Body of pancreas (tissue), 4 donors: ENCODE results near the gene DPT. TPM values are rescaled to one million over a fixed set of nuclear protein-coding genes. Genes with fewer than 3 reads are reported as not detected.
A peak's percentile ranks its signal among the peaks of the same experiment; 100 is the strongest.

Experiments
- ATAC-seq: fragments of 150-250 bp; one replicate; pipeline ENCODE4 v1.9.1; 2016
- DNase-seq, 4 donors: peaks; one replicate each; pipeline ENCODE4 v3.0.0-alpha.2; 2019
- H3K27ac ChIP-seq, 4 donors: fragments of 200-600 bp; sonication (generic); 1 replicate in 3 of 4; 2 replicates in 1 of 4; pipeline versions ENCODE4 v1.5.1 to v1.6.1; 2016 to 2019; ENCODE audit warnings: mild to moderate bottlenecking in 1 of 4, mixed read lengths in 1 of 4, moderate library complexity in 1 of 4
- H3K27me3 ChIP-seq, 2 donors: fragments of 200-600 bp; sonication (generic); one replicate each; pipeline ENCODE4 v1.6.0; 2016; ENCODE audit warnings: mild to moderate bottlenecking in 1 of 2
- H3K36me3 ChIP-seq, 2 donors: fragments of 200-600 bp; sonication (generic); replicated peaks in 1 of 2; 2 replicates each; pipeline ENCODE4 v1.5.1; 2016; ENCODE audit warnings: low read depth in 2 of 2; ENCODE audit not compliant: insufficient read depth in 1 of 2
- H3K4me1 ChIP-seq: fragments of 200-600 bp; sonication (generic); one replicate; pipeline ENCODE4 v1.6.0; 2016
- H3K4me3 ChIP-seq, 2 donors: fragments of 200-600 bp; sonication (generic); 1 replicate in 1 of 2; 2 replicates in 1 of 2; pipeline ENCODE4 v1.5.1; 2016 to 2019
- H3K9me3 ChIP-seq, 3 donors: fragments of 200-600 bp; sonication (generic); 1 replicate in 2 of 3; 2 replicates in 1 of 3; pipeline ENCODE4 v1.5.1; 2016
- CTCF ChIP-seq, 7 experiments: fragments of 450-650 bp in 4 of 7; fragments of 200-600 bp in 3 of 7; sonication (generic) in 3 of 7; IDR thresholded peaks; one replicate each; pipeline ENCODE4 v1.5.1; 2016 to 2019; ENCODE audit warnings: antibody characterized with exemption in 7 of 7
- POLR2A ChIP-seq, 3 donors: fragments of 450-650 bp; IDR thresholded peaks; one replicate each; pipeline ENCODE4 v1.6.1; 2016; ENCODE audit warnings: antibody characterized with exemption in 3 of 3, mild to moderate bottlenecking in 2 of 3
- WGBS, 2 donors: methylation state at CpG; one replicate each; pipeline ENCODE4 v1.1.5; 2017; 5-methylcytosine and 5-hydroxymethylcytosine counted together
- intact Hi-C: fragments of 100-400 bp; cut with DNase I; formaldehyde crosslinking; loops from one replicate; pipeline ENCODE4 v1.15.1; 2023
- total RNA-seq, 2 donors: library from RNA; depleted of rRNA; stranded (reverse); fragments of >200 nt; gene quantifications; one replicate each; pipeline ENCODE4 v1.1.0, GENCODE V29; 2016

DPT gene
- total RNA-seq, result 10 to 100 TPM; 25.4 to 57.1 TPM

- 73% methylated on average over 14 of the region's 14 CpGs for WGBS, 2 donors
- intact Hi-C loops, result no loop called here
Measured at GRCh38 chr1:168728473-168729404, at the start of gene DPT. DPT (minus strand) TSS chr1:168729206; CDS start chr1:168729174, 32 bp downstream.

GRCh38 chr1:168775366-168775765, 46.4 kb upstream of the DPT start:
- ATAC-seq, result no peak
- intact Hi-C loops, result no loop called here
- no peak overlapping the region for H3K4me3 ChIP-seq
- no peaks in the 10 kb centered on the region for H3K9me3 ChIP-seq
- no peak for DNase-seq
- TF ChIP-seq CTCF (IDR thresholded peaks at IDR 0.05), result no peak
- TF ChIP-seq POLR2A (IDR thresholded peaks at IDR 0.05), result no peak
- H3K27ac ChIP-seq, result no peak overlapping the region
- H3K27me3 ChIP-seq, result no peaks in the 10 kb centered on the region
- no peaks in the 10 kb centered on the region for H3K36me3 ChIP-seq
- H3K4me1 ChIP-seq, result peaks cover 3% of the 10 kb centered on the region
- 88 to 93% methylated on average over 3 of the region's 3 CpGs for WGBS, 2 donors

More at GRCh38 chr1:168728473-168729404, at the start of gene DPT:
- DNase-seq (peak in 1 of 4 donors; percentile 30), ATAC-seq (peak; percentile 40)
- no peaks in the 10 kb centered on the region for H3K4me1 ChIP-seq
- no peaks in the 10 kb centered on the region for H3K9me3 ChIP-seq
- H3K27me3 ChIP-seq, result no peaks in the 10 kb centered on the region
- no peaks in the 10 kb centered on the region for H3K36me3 ChIP-seq
- peak within 1 kb of the TSS in 1 of 4 donors; percentile 26 for H3K27ac ChIP-seq
- TF ChIP-seq CTCF (IDR thresholded peaks at IDR 0.05) (no peak), POLR2A (IDR thresholded peaks at IDR 0.05) (peak in 2 of 3 donors; percentile 13 to 23)
- no peak within 1 kb of the TSS for H3K4me3 ChIP-seq

- Histone ChIP-seq H3K4me3 (no peak overlapping the region), H3K4me1 (peaks cover 3% of the 10 kb centered on the region), H3K36me3 (no peaks in the 10 kb centered on the region), H3K27me3 (no peaks in the 10 kb centered on the region), H3K27ac (no peak overlapping the region), H3K9me3 (no peaks in the 10 kb centered on the region)
- WGBS, 2 donors, result 100% methylated on average over 1 of the region's 1 CpG
- ATAC-seq (peak; percentile 24), DNase-seq (peak in 2 of 4 donors; percentile 20 to 37)
- TF ChIP-seq CTCF (IDR thresholded peaks at IDR 0.05) (no peak), POLR2A (IDR thresholded peaks at IDR 0.05) (no peak)
- intact Hi-C loops, result no loop called here
Measured at GRCh38 chr1:168774241-168774640, 45.2 kb upstream of the DPT start.

GRCh38 chr1:168772428-168773060, 43.5 kb upstream of the DPT start:
- DNase-seq, result no peak
- intact Hi-C loops, result no loop called here
- 51 to 60% methylated on average over 2 of the region's 2 CpGs for WGBS, 2 donors
- no peak for ATAC-seq
- Histone ChIP-seq H3K4me3 (no peak overlapping the region), H3K27ac (no peak overlapping the region), H3K36me3 (no peaks in the 10 kb centered on the region), H3K4me1 (peaks cover 12% of the 10 kb centered on the region), H3K27me3 (no peaks in the 10 kb centered on the region), H3K9me3 (no peaks in the 10 kb centered on the region)
- no peak for TF ChIP-seq POLR2A (IDR thresholded peaks at IDR 0.05)
- no peak for TF ChIP-seq CTCF (IDR thresholded peaks at IDR 0.05)
